Esophagus squamous epithelium (tissue), 5 donors: ENCODE measurements around the gene ZNF385A. TPM values are rescaled to one million over a fixed set of nuclear protein-coding genes. Genes with fewer than 3 reads are reported as not detected.

ENCODE experiments used
- DNase-seq: peaks from one replicate; lab custom pipeline; 2025; lab: John Stamatoyannopoulos, UW
- H3K27ac ChIP-seq, 4 donors: fragments of 200-600 bp; sonication (generic); one replicate each; pipeline ENCODE4 v1.5.1; 2016 to 2019; ENCODE audit warnings: mild to moderate bottlenecking in 1 of 4
- H3K27me3 ChIP-seq, 4 donors: fragments of 200-600 bp; sonication (generic); 1 replicate in 3 of 4; 2 replicates in 1 of 4; pipeline versions ENCODE4 v1.5.1 to v1.6.0; 2017 to 2021; ENCODE audit warnings: antibody characterized with exemption in 1 of 4
- H3K36me3 ChIP-seq, 3 donors: fragments of 200-600 bp; sonication (generic); one replicate each; pipeline ENCODE4 v1.5.1; 2016 to 2019
- H3K4me1 ChIP-seq, 3 donors: fragments of 200-600 bp; sonication (generic); one replicate each; pipeline ENCODE4 v1.5.1; 2017 to 2019
- H3K4me3 ChIP-seq, 4 donors: fragments of 200-600 bp; sonication (generic); 1 replicate in 3 of 4; 2 replicates in 1 of 4; pipeline ENCODE4 v1.5.1; 2016 to 2019; ENCODE audit warnings: mild to moderate bottlenecking in 2 of 4, moderate library complexity in 1 of 4
- H3K9me3 ChIP-seq, 3 donors: fragments of 200-600 bp; sonication (generic); one replicate each; pipeline ENCODE4 v1.5.1; 2016 to 2019
- POLR2A ChIP-seq, 4 donors: fragments of 450-650 bp; IDR thresholded peaks; one replicate each; pipeline ENCODE4 v1.6.1; 2017; ENCODE audit warnings: antibody characterized with exemption in 4 of 4, mild to moderate bottlenecking in 4 of 4, moderate library complexity in 3 of 4
- WGBS, 2 donors: methylation state at CpG; one replicate each; pipeline ENCODE4 v1.1.5; 2018; 5-methylcytosine and 5-hydroxymethylcytosine counted together
- intact Hi-C: fragments of 100-400 bp; cut with DNase I; formaldehyde crosslinking; loops from one replicate; pipeline ENCODE4 v1.15.0; 2022
- total RNA-seq, 4 donors: library from RNA; depleted of rRNA; stranded (reverse); fragments of >200 nt; gene quantifications; one replicate each; pipeline ENCODE4 v1.1.0, GENCODE V29; 2016
- TF ChIP-seq, protein P1 (sequence below), 6 experiments: fragments of 450-650 bp in 4 of 6; fragments of 200-600 bp in 2 of 6; sonication (generic) in 2 of 6; IDR thresholded peaks; one replicate each; pipeline ENCODE4 v1.5.1; 2016 to 2019; ENCODE audit warnings: antibody characterized with exemption in 6 of 6, mild to moderate bottlenecking in 4 of 6, moderate library complexity in 4 of 6
- donor health status: DM: yes; HTN: yes; CAD: no.

The ZNF385A gene
- total RNA-seq, 4 donors from 2014 or later: 25.2 to 106 (median 37.8) TPM

- WGBS, 2 donors: 64% methylated on average over 1 of the region's 8 CpGs; no CpG with 5 or more reads in 1 of the 2 donors
- no peaks in the 10 kb centered on the region for H3K9me3 ChIP-seq
Observed at GRCh38 chr12:54363047-54363446, 21.5 kb downstream of the ZNF385A start.

DNA sequence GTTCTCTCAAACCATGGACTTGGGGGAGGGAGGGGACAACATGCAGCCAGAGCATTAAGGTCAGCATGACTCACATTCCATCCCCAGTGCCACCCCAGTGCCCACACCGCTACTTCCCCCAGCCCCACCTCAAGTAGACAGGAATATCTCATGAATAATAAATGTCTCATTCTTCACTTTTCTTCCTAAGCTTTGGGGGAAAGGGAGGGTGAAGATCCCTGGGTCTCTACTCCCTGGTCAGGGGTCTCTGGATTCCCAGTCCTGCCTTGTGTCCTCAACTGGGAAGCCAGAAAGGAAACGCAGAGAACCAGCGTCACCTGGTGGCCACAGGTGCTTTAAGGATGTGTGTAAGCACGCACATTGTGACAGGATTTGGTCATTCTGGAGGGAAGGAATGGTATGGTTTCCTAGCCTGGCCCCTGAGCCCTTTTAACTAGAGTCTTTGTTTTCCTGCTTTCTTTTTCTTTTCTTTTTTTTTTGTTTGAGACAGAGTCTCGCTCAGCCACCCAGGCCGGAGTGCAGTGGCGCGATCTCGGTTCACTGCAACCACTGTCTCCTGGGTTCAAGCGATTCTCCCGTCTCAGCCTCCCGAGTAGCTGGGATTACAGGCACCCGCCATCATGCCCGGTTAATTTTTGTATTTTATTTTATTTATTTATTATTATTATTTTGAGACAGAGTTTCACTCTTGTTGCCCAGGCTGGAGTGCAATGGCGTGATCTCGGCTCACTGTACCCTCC is 23.6 kb downstream of the ZNF385A start:
- Histone ChIP-seq H3K9me3 (no peaks in the 10 kb centered on the region), H3K36me3 (no peaks in the 10 kb centered on the region), H3K4me1 (peaks cover 3 to 31% (median 10%) of the 10 kb centered on the region in 3 donors), H3K27me3 (no peaks in the 10 kb centered on the region), H3K27ac (no peak overlapping the region), H3K4me3 (no peak overlapping the region)
- DNase-seq: no peak
- TF ChIP-seq POLR2A (IDR thresholded peaks at IDR 0.05): no peak
- TF ChIP-seq, protein P1, sequence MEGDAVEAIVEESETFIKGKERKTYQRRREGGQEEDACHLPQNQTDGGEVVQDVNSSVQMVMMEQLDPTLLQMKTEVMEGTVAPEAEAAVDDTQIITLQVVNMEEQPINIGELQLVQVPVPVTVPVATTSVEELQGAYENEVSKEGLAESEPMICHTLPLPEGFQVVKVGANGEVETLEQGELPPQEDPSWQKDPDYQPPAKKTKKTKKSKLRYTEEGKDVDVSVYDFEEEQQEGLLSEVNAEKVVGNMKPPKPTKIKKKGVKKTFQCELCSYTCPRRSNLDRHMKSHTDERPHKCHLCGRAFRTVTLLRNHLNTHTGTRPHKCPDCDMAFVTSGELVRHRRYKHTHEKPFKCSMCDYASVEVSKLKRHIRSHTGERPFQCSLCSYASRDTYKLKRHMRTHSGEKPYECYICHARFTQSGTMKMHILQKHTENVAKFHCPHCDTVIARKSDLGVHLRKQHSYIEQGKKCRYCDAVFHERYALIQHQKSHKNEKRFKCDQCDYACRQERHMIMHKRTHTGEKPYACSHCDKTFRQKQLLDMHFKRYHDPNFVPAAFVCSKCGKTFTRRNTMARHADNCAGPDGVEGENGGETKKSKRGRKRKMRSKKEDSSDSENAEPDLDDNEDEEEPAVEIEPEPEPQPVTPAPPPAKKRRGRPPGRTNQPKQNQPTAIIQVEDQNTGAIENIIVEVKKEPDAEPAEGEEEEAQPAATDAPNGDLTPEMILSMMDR (IDR thresholded peaks at IDR 0.05): peak; percentile 60 to 87 (median 74)
- intact Hi-C loops: loop anchor here (10.0 kb wide), 1 partner anchor 66 kb away; no protein-coding TSS in a partner anchor
- 62 to 71% methylated on average over 16 of the region's 16 CpGs for WGBS, 2 donors

More at GRCh38 chr12:54363047-54363446, 21.5 kb downstream of the ZNF385A start:
- no peak for TF ChIP-seq POLR2A (IDR thresholded peaks at IDR 0.05)
- TF ChIP-seq, protein P1 (IDR thresholded peaks at IDR 0.05): no peak
- H3K36me3 ChIP-seq: no peaks in the 10 kb centered on the region
- DNase-seq: no peak
- intact Hi-C loops: loop anchor here (10.0 kb wide), 1 partner anchor 68 kb away; no protein-coding TSS in a partner anchor
- H3K4me1 ChIP-seq: peaks cover 3 to 26% (median 10%) of the 10 kb centered on the region in 3 donors
- H3K27me3 ChIP-seq: no peaks in the 10 kb centered on the region
- H3K4me3 ChIP-seq: no peak overlapping the region
- no peak overlapping the region for H3K27ac ChIP-seq

DNA sequence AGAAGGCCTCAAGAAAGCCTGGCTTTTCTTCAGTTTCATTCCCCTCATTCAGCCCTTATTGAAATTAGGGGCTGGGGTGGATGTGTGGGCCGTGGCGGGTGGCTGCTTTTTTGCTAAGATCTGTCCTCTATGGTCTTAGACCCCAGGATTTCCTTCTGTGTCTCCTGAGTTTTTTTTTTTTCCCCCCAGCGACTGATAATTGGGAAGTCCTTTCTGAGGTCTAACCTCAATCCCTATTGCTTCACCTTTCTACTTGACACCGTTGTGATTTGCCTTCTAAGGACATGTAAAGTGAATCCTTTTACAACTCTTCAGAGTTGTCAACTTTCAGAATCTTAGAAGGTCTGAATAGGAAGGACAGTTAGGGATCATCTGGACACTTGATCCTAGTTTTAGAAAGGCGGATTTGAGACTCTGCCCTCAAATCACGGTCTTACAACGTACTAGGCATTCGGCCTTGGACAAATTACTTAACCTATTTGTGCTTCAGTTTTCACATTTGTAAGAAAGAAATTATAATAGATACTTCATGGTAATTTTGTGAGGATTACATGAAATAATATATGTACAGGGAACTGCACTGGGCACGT is 24.7 kb downstream of the ZNF385A start:
- intact Hi-C loops: loop anchor here (10.0 kb wide), 1 partner anchor 65 kb away; no protein-coding TSS in a partner anchor
- Histone ChIP-seq H3K4me1 (peaks cover 3 to 31% (median 10%) of the 10 kb centered on the region in 3 donors), H3K36me3 (no peaks in the 10 kb centered on the region), H3K9me3 (no peaks in the 10 kb centered on the region), H3K27ac (peak overlapping the region; percentile 75 to 94 (median 87)), H3K27me3 (no peaks in the 10 kb centered on the region), H3K4me3 (peak overlapping the region; percentile 40 to 74 (median 64))
- DNase-seq: no peak
- 56 to 60% methylated on average over 9 of the region's 9 CpGs for WGBS, 2 donors
- no peak for TF ChIP-seq POLR2A (IDR thresholded peaks at IDR 0.05)
- TF ChIP-seq, protein P1 (IDR thresholded peaks at IDR 0.05): no peak

DNA sequence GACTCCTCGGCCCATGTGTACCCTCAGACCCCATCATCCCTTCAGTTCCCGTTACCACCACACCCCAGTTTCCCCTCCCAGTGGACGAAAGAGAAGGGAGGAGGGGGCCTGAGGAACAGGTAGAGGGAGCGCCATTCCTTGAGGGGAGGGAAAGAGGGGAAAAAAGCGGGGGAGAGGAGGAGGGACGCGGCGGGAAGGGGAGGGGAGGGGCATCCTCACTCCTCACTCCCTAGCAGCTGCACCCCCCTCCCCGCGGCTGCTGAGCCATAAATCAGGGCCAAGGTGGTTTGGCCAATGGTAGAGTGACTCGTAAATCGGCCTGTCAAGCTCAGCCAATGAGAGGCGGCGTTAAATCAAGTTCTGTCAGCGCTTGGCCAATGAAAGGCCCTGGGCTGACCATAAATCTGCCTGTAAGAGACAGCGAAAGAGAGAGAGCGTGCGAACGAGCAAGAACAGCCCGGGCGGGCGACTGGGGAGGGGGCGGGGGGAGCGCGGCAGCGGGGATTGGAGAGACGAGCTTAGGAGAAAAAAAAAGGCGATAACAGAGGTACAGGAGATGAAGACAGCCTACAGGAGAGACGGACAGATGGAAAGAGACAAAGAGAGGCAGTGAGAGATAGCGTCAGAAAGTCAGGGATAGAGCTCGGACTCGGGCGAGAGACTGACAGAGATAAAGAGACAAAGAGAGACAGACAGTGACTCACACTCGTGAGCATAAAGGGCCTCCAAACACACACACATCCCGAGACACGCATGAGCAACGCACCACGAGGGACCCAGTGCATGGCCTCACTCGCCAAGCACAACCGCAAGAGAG is 25.4 kb downstream of the ZNF385A start:
- Histone ChIP-seq H3K9me3 (no peaks in the 10 kb centered on the region), H3K27me3 (no peaks in the 10 kb centered on the region), H3K36me3 (no peaks in the 10 kb centered on the region), H3K27ac (peak overlapping the region; percentile 75 to 94 (median 87)), H3K4me1 (peaks cover 3 to 31% (median 10%) of the 10 kb centered on the region in 3 donors), H3K4me3 (peak overlapping the region; percentile 40 to 74 (median 64))
- TF ChIP-seq, protein P1 (IDR thresholded peaks at IDR 0.05): no peak
- TF ChIP-seq POLR2A (IDR thresholded peaks at IDR 0.05): peak in 1 of 4 donors; percentile 36
- 0 to 1% methylated on average over 29 to 30 of the region's 40 CpGs for WGBS, 2 donors
- DNase-seq: peak; percentile 85
- intact Hi-C loops: no loop called here
